ENCODE measurements around the gene RBBP8. TPM values are rescaled to one million over a fixed set of nuclear protein-coding genes. Genes with fewer than 3 reads are reported as not detected.

RBBP8 gene
- total and polyA plus RNA-seq, 10 of the 15 experiments (the other 5 are each of a cell fraction or from before 2014, with no cell fraction given) = 46.2 to 82.3 (median 68.7) TPM

DNA sequence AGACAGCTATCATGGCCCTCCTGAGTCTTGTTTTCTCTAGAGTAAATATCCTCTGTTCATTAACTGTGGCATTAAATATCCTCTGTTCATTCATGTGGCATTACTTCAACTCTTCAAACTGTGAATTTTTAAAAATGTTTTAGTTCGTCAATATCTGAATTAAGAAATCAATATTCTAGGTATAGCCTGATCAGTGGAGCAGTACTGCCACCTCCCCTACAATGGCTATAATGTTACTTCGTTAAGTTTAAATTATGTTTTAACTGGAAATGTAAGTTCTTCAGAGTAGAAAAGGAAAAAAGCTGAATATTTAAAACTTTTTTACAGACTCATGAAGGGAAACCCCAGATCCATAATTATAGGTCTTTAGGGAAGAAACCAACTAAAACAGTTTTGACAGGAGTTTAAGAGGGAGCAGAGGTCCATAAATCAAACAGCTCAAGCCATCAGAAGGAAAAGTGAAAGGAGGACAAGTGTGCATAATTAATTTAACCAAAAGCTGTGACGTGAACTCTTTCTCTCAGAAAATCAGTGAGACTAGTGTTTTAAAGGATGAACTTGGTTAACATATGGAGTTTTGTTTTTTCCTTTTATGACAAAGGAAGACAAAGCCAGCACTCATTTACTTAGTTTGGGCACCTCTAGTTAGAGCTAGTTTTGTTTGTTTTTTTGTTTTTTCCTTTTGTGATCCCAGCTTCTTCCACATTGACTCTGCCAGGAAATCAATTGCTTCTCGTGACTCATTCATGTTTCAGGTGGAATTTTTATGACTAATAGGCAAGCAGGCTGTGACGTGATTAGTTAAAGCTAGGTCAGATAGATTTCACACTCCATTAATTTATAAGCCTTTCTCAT, 44.9 kb downstream of the RBBP8 start (continued):
- TF ChIP-seq, protein P1, sequence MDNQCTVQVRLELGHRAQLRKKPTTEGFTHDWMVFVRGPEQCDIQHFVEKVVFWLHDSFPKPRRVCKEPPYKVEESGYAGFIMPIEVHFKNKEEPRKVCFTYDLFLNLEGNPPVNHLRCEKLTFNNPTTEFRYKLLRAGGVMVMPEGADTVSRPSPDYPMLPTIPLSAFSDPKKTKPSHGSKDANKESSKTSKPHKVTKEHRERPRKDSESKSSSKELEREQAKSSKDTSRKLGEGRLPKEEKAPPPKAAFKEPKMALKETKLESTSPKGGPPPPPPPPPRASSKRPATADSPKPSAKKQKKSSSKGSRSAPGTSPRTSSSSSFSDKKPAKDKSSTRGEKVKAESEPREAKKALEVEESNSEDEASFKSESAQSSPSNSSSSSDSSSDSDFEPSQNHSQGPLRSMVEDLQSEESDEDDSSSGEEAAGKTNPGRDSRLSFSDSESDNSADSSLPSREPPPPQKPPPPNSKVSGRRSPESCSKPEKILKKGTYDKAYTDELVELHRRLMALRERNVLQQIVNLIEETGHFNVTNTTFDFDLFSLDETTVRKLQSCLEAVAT (IDR thresholded peaks at IDR 0.05) = no peak
- TF ChIP-seq, protein P2, sequence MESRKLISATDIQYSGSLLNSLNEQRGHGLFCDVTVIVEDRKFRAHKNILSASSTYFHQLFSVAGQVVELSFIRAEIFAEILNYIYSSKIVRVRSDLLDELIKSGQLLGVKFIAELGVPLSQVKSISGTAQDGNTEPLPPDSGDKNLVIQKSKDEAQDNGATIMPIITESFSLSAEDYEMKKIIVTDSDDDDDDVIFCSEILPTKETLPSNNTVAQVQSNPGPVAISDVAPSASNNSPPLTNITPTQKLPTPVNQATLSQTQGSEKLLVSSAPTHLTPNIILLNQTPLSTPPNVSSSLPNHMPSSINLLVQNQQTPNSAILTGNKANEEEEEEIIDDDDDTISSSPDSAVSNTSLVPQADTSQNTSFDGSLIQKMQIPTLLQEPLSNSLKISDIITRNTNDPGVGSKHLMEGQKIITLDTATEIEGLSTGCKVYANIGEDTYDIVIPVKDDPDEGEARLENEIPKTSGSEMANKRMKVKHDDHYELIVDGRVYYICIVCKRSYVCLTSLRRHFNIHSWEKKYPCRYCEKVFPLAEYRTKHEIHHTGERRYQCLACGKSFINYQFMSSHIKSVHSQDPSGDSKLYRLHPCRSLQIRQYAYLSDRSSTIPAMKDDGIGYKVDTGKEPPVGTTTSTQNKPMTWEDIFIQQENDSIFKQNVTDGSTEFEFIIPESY (IDR thresholded peaks at IDR 0.05) = no peak
- TF ChIP-seq, protein P3, sequence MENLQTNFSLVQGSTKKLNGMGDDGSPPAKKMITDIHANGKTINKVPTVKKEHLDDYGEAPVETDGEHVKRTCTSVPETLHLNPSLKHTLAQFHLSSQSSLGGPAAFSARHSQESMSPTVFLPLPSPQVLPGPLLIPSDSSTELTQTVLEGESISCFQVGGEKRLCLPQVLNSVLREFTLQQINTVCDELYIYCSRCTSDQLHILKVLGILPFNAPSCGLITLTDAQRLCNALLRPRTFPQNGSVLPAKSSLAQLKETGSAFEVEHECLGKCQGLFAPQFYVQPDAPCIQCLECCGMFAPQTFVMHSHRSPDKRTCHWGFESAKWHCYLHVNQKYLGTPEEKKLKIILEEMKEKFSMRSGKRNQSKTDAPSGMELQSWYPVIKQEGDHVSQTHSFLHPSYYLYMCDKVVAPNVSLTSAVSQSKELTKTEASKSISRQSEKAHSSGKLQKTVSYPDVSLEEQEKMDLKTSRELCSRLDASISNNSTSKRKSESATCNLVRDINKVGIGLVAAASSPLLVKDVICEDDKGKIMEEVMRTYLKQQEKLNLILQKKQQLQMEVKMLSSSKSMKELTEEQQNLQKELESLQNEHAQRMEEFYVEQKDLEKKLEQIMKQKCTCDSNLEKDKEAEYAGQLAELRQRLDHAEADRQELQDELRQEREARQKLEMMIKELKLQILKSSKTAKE (IDR thresholded peaks at IDR 0.05; ENCODE audit: low read depth, poor library complexity, severe bottlenecking) = no peak
- TF ChIP-seq ZNF274 (IDR thresholded peaks at IDR 0.05; ENCODE audit: insufficient read depth, insufficient read length) (no peak), IRF4 (IDR thresholded peaks at IDR 0.05; ENCODE audit: low read depth, low read length) (0 out of 2 replicates have a peak, but pooled peaks have one; percentile 17), CREB1 (IDR thresholded peaks at IDR 0.05; ENCODE audit: low read depth) (peak; percentile 70), RBBP5 (conservative IDR thresholded peaks at IDR 0.05) (no peak), STAT3 (IDR thresholded peaks at IDR 0.05; ENCODE audit: low read depth, low read length) (no peak), SREBF2 (IDR thresholded peaks at IDR 0.05; ENCODE audit: low read length) (no peak), CBFB (IDR thresholded peaks at IDR 0.05; ENCODE audit: low read depth) (no peak), NR2F1 (conservative IDR thresholded peaks at IDR 0.05) (no peak), FOXK2 (IDR thresholded peaks at IDR 0.05) (no peak), SREBF1 (IDR thresholded peaks at IDR 0.05; ENCODE audit: low read length) (no peak), BHLHE40 (IDR thresholded peaks at IDR 0.05; ENCODE audit: borderline replicate concordance in 1 of 2, low read depth in 2 of 2, low read length in 1 of 2) (0 out of 4 replicates have a peak, but pooled peaks of 1 of the 2 experiments have one; percentile 7), CBX5 (IDR thresholded peaks at IDR 0.05; ENCODE audit: low read depth) (no peak)
- TF ChIP-seq, protein P4, sequence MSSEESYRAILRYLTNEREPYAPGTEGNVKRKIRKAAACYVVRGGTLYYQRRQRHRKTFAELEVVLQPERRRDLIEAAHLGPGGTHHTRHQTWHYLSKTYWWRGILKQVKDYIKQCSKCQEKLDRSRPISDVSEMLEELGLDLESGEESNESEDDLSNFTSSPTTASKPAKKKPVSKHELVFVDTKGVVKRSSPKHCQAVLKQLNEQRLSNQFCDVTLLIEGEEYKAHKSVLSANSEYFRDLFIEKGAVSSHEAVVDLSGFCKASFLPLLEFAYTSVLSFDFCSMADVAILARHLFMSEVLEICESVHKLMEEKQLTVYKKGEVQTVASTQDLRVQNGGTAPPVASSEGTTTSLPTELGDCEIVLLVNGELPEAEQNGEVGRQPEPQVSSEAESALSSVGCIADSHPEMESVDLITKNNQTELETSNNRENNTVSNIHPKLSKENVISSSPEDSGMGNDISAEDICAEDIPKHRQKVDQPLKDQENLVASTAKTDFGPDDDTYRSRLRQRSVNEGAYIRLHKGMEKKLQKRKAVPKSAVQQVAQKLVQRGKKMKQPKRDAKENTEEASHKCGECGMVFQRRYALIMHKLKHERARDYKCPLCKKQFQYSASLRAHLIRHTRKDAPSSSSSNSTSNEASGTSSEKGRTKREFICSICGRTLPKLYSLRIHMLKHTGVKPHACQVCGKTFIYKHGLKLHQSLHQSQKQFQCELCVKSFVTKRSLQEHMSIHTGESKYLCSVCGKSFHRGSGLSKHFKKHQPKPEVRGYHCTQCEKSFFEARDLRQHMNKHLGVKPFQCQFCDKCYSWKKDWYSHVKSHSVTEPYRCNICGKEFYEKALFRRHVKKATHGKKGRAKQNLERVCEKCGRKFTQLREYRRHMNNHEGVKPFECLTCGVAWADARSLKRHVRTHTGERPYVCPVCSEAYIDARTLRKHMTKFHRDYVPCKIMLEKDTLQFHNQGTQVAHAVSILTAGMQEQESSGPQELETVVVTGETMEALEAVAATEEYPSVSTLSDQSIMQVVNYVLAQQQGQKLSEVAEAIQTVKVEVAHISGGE (CRISPR knock-in tag; IDR thresholded peaks at IDR 0.05) = no peak
- TF ChIP-seq, protein P5, sequence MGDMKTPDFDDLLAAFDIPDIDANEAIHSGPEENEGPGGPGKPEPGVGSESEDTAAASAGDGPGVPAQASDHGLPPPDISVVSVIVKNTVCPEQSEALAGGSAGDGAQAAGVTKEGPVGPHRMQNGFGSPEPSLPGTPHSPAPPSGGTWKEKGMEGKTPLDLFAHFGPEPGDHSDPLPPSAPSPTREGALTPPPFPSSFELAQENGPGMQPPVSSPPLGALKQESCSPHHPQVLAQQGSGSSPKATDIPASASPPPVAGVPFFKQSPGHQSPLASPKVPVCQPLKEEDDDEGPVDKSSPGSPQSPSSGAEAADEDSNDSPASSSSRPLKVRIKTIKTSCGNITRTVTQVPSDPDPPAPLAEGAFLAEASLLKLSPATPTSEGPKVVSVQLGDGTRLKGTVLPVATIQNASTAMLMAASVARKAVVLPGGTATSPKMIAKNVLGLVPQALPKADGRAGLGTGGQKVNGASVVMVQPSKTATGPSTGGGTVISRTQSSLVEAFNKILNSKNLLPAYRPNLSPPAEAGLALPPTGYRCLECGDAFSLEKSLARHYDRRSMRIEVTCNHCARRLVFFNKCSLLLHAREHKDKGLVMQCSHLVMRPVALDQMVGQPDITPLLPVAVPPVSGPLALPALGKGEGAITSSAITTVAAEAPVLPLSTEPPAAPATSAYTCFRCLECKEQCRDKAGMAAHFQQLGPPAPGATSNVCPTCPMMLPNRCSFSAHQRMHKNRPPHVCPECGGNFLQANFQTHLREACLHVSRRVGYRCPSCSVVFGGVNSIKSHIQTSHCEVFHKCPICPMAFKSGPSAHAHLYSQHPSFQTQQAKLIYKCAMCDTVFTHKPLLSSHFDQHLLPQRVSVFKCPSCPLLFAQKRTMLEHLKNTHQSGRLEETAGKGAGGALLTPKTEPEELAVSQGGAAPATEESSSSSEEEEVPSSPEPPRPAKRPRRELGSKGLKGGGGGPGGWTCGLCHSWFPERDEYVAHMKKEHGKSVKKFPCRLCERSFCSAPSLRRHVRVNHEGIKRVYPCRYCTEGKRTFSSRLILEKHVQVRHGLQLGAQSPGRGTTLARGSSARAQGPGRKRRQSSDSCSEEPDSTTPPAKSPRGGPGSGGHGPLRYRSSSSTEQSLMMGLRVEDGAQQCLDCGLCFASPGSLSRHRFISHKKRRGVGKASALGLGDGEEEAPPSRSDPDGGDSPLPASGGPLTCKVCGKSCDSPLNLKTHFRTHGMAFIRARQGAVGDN (IDR thresholded peaks at IDR 0.05) = no peak
